Measurements from ENCODE around the gene NABP2.

NABP2 gene

DNA sequence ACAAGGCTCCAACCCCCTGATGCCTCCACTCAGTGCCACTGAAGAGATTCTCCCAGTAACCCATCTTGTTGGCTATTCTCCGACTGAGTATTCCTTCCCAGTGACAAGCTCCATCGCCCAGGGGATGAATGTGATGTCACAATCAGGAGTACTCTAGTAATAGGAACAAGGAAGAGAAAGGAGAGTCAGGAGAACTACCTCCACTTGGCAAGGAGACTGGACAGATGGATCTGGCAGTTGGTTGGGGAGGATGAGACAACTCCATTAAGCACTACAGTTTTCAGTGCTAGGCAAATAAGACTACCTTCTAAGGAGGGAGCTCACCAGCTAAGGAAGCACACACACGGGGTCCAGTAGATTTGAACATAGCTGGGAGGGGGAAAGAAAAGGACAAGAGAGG lies 7.7 kb upstream of the NABP2 start:
- no peak for DNase-seq

DNA sequence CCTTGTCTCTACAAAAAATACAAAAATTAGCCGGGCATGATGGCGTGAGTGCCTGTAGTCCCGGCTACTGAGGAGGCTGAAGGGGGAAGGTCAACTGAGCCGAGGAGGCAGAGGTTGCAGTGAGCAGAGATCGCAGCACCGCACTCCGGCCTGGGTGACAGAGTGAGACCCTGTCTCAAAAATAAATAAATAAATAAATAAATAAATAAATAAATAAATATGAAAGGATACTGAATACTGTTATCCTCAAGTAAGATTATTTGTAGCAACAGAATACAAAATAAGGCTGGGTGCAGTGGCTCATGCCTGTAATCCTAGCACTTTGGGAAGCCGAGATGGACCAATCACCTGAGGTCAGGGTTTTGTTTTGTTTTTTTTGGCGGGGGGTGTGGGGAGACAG lies 4.3 kb upstream of the NABP2 start:
- DNase-seq: no peak

DNA sequence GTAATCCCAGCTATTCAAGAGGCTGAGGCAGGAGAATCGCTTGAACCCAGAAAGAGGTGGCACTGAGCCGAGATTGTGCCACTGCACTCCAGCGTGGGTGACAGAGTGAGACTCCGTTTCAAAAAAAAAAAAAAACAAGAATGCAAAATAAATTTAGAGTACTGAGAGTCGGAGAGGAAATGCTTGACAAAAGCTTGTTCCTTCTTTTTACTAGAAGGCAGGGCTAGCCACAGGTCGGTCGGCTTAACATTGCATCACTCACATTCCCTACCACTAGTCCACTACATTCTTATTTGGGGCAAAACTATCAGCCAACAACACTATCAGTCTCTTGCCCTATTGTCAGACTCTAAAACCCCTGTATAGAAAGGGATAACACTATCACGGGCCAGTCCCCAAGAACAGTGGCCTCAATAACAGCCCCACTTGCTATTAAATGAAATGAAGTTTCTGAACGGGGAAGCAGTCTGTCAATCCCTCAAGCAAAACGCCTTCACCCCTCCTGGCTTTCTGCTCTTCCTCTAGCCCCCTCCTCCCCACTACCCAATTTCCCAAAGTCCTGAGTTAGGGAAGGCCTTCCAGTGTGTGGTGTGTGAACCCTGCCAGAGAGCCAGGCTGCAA lies 3.4 kb upstream of the NABP2 start:
- DNase-seq: no peak

DNA sequence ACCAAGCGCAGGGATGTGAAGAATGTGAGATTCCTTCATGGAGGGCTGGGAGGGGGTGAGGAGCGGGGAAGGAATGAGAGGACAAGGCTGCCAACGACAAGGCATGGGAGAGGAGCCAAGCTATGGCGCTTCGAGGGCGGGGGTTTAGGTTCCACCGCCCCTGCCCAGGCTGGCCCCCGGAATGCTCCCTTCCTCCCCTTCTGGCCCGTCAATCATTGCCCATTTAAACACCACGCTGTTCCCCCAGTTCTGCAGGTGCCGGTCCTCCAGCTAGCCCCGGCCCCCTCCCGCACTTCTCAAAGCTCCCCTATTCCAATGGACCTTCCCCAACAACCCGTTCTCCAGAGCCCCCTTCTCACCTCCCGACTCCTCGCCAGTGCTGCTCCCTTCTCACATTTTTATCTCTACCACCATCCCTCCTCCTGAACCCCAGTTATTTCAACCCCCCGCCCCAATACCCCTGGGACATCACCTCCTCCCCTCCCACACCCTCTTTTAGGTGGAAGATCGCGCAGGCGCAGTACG lies 2.8 kb upstream of the NABP2 start:
- DNase-seq: peak in 1 of 2 experiments; percentile 3

DNA sequence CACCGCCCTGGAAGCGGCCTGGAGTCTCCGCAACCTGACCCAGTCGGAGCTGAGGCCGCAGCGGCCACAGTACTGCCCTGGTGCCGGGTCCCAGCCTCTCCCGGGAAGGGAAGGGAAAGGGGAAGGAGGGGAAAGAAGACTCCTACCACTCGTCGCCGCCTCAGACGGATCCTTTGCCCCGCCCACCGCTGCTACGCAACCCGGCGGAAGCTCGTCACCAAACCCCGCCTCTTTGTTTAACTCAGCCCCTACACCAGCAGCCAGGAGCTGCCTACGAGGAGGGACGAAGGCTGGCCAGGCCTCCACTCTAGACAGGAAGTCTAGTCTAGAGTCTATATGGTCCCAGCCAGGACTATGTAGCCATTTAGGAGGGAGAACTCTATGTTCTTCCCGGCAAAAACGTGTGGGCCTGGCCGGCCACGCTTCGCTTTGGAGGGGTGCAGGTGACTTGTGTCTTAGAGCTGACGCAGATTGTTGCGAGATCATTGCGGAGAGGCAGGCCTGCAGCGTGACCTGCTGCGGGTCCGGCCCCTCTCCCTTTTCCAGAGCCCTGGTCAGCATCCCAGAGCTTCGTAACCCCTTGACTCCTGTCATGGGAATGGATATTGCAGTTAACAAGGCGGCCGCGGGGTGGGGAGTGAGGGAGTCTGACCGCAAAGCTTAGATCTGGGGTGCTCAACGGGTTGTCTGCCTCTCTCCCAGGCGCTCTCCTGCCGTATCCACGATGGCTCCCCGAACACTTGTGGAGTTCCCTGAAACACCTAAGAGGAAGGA lies 2.2 kb upstream of the NABP2 start, which contains the start of gene RNF41:
TSS of gene RNF41 (minus strand) at position 166 of the 774 bp plus-strand sequence. CDS start 7,875 bp downstream, outside the sequence.
- peak; percentile 94 to 97 for DNase-seq

DNA sequence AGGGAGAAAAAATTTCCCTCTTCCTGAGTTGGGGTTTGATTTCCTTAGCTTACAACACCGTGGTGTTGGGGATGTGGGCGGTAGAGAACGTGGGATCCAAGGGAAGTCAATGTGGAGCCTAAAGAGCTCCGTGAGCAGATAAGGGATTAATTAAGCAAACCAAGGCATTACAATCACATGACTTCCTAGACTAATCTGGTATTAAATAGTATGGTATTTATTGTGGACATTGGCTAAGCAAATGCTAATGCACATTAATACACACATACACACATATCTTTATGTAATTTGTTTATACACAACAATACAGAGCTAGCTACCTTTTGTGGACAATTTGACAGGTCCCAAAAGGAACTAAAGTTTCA lies 1.6 kb upstream of the NABP2 start:
- no peak for DNase-seq

DNA sequence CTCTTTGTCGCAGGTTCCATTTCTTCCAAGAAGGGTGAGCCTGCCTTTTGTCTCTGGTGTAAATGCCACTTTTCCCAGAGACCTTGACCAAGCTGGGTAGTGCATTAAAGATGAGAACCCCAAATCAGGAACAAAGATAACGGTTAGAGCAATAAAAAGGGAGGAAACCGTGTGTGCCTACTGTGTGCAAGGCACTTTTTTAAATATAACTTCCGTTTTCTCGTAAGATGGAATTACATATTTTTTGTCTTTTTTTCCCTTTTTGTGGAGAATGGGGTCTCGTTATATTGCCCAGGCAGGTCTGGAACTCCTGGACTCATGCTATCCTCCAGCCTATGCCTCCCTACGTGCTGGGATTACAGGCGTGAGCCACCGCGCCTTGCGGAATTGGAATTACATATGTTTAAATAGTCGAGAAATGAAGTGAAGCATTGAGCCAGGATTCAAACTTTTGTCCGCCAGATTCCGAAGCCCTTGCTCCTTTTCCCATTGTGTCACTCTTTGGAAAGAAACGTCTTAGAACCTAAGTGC lies 506 bp upstream of the NABP2 start:
- no peak for DNase-seq

DNA sequence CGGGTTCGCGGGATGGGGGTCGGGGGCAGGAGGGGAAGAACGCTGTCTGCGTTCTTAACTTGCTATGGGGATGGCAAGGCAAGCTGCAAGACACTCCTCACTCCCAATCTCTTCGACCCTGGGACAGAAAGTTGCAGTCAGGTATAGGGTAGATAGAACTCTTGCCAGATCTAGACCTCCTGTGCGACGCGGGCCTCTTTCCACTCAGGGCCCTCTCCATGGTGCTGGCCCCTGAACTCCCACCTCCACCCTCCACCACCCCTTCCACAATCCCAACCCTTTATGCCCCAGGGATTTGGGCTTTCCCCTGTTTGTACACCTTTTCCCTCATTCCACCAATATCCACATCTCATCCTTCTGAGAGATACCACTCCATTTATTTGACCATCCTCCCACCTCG lies 812 bp downstream of the NABP2 start:
- DNase-seq: no peak

DNA sequence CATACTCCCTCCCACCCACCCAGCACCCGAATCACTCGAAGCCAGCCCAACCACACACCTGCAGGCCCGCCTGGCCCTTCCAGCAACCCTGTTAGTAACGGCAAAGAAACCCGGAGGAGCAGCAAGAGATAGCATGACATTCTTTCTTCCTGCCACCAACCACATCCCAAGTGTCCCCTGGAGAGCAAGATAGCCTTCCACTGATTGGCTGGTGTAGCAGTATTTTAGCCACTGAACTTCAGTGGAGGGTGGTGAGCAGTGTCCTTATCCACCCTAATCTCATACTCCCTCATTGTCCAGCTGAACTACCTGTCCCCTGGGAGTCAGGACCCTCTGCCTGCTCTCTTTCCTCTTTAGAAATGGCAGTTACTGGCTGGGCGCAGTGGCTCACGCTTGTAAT lies 4.9 kb downstream of the NABP2 start:
- DNase-seq: no peak

DNA sequence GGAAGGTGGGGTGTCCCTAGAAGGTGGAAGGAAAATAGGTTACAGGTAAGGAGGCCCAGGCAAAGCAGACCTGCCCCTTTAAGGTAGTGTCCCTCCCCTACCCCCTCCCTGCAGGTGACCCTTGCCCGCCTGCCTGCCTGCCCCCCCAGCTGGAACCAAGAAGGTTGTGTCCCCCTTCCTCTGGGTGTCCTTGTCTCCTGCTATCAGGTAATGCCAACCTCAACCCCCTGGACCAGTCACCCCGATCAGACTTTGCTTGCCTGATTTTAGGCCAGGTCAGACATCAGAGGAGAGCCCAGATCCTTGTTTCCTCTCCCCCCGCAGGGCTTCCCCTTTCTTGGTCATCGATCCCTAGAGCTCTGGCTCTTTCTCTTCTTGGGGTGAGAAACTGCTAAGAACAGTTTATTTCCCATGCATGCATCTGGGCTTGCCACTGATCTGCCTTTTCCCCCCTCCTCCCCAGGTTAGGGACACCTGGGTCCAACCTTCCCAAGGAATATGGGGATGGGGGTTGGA lies 5.8 kb downstream of the NABP2 start, which contains the start of gene SLC39A5:
TSS of gene SLC39A5 (plus strand) at position 136 of the 516 bp plus-strand sequence. CDS start 1,224 bp downstream, outside the sequence.
- DNase-seq: no peak

DNA sequence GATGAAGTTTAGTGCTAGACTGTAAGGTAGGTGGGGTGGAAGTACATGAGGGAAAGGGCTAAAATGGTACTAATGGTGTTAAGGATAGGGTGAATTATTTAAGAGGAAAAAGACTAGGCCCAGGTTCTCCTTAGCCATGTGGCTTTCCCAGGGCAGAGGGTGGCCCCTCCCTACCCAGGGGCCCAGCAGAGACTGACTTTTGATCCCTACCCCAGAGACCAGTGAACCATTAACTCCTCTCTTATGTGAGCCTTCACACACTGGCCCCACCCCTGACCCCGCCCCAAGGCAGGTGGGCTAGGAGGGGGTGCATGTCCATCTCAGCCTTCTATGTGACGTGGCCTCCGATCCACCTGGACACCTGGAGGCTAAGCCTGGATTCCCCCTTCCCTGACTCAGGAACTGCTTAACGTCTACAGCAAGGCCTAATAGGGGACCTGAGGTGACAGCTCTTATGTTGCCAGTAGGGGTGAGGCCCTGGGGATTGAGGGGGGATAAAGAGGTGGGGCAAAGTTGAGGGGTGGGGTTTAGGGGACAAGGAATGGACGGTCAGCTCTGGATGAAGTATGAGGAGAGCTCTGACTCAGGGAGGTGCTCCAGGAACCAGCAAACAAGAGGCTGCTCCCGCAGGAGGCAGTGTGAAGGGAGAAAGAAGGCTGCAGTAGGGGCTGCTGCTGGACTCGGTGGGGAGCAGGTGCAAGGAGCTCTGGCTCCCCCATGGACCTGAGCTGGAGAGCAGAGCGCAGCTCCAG lies 6.5 kb downstream of the NABP2 start:
- DNase-seq: no peak

DNA sequence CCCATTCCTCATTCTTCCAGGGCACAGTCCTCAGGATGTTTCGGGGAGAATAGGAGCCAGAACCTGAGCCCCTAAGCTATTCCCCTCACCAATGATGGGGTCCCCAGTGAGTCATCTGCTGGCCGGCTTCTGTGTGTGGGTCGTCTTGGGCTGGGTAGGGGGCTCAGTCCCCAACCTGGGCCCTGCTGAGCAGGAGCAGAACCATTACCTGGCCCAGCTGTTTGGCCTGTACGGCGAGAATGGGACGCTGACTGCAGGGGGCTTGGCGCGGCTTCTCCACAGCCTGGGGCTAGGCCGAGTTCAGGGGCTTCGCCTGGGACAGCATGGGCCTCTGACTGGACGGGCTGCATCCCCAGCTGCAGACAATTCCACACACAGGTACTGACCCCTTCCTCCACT lies 7.0 kb downstream of the NABP2 start:
- DNase-seq: no peak

DNA sequence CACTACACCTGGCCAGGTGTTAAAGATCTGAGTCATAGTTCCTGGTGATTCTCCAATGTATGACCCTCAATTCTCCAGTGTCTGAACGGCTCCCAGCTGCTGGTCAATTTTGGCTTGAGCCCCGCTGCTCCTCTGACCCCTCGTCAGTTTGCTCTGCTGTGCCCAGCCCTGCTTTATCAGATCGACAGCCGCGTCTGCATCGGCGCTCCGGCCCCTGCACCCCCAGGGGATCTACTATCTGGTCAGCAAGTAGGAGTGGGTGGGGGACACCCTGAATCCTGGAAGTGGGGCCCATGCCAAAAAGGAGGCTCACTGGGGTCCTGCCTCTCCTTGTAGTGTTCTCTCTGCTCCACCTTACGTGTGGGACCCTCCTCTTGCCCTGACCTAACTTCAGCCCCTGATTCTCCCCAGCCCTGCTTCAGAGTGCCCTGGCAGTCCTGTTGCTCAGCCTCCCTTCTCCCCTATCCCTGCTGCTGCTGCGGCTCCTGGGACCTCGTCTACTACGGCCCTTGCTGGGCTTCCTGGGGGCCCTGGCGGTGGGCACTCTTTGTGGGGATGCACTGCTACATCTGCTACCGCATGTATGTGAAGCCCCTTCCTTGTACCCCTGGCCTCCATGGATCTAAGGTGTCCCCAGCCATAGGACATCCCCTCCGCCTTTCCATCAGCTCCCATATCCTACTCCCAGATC lies 10.7 kb downstream of the NABP2 start:
- DNase-seq: no peak

DNA sequence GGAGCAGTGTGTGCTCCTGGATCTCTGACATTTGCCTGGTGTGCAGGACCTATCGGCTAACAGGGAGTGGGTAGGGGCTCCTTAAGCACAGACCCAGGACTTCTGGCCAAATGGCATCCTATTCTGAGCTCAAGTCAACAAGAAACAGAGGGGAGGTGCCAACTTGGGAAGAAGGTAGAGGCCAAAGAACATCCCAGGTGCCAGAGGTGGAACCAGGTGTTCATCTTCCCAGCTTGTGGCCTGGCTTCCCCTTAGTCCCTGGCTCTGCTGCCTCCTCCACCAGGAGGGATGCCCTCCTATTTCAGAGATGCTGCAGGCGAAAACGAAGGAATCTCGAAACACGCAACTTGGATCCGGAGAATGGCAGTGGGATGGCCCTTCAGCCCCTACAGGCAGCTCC lies 11.9 kb downstream of the NABP2 start:
- DNase-seq: no peak

DNA sequence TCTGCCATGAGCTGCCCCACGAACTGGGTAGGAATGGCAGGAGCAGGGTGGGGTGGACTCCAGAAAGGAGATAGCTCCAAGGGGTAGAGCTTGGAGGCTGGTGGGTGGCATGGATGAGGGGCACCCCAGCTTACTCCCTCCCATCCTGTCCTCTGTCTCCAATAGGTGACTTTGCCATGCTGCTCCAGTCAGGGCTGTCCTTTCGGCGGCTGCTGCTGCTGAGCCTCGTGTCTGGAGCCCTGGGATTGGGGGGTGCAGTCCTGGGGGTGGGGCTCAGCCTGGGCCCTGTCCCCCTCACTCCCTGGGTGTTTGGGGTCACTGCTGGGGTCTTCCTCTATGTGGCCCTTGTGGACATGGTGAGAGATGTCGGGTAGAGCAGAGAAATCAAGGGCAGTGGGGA lies 12.8 kb downstream of the NABP2 start:
- DNase-seq: no peak

DNA sequence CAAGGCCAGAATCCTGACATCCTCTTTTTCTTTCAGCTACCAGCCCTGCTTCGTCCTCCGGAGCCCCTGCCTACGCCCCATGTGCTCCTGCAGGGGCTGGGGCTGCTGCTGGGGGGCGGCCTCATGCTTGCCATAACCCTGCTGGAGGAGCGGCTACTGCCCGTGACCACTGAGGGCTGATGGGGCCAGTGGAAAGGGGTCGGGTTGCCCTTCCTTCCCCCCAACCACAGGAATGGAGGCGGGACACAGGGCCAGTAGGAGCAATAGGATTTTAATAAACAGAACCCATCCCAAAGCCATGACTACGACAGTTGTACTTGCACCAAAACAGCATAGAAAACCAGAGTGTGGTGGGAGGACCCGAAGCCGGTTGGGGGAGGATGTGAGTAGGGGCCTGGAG lies 13.4 kb downstream of the NABP2 start:
- no peak for DNase-seq

DNA sequence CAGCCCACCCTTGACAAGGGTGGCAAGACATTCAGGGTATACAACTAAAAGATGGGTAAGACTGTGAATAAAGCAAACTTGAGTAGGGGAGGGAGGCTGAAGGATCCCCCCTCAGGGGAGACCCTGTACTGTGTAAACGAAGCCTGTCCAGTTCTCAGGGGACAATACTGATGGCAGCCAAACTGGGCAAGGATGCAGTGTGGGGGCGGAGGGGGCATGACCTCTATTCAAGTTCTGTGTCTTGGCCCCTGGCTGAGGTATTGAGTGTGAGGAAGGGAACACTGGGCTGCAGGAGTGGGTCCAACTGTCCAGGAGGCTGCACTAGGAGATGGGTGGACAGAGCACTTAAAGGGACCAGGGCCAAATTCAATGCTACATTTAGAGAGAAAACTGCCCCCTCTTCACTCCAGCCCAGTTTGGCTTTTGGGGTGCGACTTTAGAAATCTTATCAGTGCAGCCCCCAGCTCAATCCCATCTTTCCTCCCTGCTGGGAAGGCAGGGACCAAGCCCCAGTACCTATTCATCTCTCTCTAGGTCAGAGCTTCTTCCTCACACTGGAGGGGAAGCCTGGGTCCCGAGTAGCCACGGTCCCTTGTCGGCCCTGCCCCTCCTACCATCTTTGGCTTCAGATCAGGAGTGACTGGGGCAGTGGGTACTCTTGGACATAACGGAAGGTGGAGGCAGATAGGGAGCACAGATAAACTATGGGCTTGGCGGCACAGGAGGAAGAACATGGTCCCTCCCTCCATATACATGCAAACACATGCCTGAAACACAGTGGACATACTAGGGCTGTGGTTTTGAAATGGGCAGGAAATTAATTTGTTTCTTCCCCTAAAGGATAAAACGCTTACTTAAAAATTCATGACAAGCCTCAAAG lies 17.5 kb downstream of the NABP2 start:
- no peak for DNase-seq

DNA sequence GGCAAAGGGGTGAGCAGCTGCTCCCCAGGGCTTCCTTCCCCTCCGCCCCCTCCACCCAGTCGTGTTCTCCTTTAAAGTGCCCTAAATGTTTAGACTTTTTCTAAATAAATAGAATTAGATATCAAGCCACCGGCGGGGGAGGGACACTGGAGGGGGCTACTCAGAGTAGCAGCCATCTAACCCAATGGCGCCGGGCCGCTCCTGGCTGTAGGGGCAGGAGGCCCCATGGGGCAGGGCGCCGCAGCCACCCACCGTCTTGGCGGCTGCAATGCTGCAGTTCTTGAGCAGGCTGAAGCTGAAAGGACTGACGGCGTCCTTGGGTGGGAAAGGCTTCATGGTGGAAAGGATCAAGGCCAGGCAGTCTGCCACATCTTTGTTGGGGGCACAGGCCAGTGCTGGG lies 18.8 kb downstream of the NABP2 start:
- DNase-seq: no peak

DNA sequence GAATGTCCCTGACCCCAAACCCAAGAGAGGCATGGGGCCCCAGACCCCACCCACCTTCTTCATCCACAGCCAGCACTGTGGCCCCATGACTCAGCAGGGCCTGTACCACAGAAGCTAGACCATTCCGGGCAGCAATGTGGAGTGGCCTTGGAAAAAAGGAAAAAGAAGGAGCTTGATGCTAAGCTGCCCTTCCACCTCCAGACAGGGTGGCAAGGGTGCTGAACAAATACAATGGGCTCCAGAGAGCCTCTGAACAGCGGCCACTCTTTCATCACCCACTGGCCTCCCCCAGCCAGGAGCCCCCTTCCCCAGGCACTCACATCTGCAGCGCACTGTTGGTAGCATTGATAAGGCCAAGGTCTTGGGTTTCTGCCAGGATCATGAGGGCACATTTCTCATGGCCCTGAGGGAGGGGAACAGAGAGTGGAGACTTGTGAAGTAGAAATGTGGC lies 19.6 kb downstream of the NABP2 start:
- no peak for DNase-seq

DNA sequence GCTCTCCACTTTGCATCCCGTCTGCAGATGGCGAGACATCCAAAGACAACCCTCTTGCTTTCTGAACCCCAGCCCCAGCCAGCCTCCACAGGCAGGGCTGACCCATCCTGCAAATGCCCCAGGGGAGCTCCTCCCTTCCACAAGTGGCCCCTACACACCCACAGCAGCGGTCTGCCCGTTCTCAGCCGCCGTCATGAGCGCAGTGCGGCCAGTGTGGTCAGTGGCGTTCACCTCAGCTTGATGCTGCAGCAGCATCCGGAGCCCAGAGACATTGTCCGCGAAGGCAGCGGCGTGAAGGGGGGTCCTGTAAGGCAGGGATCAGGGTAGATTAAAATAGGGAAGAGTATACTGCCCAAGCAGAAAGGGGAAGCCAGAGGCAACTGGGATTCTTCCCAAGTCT lies 20.4 kb downstream of the NABP2 start:
- no peak for DNase-seq

DNA sequence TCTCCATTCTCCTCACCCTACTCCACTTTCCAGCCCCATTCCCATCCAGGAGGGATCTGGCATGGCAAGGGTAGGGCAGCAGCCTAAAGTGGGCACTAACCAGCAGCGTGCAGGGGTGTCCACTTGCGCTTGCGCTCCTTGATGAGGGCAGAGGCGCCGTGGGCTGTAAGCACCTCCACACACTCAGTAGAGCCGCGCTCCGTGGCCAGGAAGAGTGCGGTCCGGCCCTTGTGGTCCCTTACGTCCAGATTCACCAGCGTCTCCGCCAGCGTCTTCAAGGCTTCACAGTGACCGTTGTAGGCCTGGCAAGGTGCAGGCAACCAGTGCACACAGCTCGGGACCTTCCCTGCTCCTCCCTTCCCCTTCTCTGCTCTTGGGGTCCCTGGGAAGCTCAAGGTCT lies 23.8 kb downstream of the NABP2 start:
- DNase-seq: no peak

All from SHP77 (cell line).